ENCODE data around the gene SYT6.
"Not testable (repeated sequence)": the region's sequence is repeated elsewhere in the genome, so short reads cannot be mapped to it uniquely, and the experiment has no call there.

Gene SYT6

GRCh38 chr1:114090738-114091505 lies 62.7 kb downstream of the SYT6 start:
- DNase-seq: no peak

DNA sequence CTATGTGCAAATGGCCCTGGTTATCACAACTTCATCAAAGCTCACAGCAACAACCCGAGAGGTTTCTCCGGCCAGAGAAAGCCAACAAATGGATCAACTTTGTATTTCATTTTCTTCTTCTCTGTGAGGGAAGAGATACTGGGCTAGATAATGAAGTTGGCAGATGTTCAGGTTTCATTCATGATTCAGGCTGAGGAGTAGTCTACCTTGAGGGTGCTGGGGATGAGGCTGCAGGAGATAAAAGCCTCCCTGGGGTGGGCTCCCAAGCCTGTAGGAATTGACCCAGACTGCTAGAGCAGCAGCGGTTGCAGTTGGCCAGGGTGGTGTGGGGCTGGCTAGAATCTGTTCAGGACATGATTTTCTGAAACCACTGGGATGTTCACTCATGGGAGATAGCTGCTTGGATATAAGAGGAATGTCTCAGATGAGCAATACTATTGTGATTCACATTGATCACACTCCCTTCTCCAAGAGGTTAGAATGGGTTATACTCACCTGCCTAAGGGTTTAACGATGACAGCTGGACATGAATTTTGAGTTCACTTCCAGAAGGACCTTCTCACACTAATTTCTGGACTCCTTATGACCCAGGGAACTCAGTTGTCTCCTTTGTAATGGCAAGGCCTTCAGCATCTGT lies 64.0 kb downstream of the SYT6 start:
- no peak for DNase-seq

GRCh38 chr1:114088392-114089299 lies 65.0 kb downstream of the SYT6 start:
- no peak for DNase-seq

- DNase-seq: no peak
These were observed 66.2 kb downstream of the SYT6 start for GRCh38 chr1:114087495-114087894.

GRCh38 chr1:114086601-114087368 lies 66.9 kb downstream of the SYT6 start:
- no peak for DNase-seq

DNA sequence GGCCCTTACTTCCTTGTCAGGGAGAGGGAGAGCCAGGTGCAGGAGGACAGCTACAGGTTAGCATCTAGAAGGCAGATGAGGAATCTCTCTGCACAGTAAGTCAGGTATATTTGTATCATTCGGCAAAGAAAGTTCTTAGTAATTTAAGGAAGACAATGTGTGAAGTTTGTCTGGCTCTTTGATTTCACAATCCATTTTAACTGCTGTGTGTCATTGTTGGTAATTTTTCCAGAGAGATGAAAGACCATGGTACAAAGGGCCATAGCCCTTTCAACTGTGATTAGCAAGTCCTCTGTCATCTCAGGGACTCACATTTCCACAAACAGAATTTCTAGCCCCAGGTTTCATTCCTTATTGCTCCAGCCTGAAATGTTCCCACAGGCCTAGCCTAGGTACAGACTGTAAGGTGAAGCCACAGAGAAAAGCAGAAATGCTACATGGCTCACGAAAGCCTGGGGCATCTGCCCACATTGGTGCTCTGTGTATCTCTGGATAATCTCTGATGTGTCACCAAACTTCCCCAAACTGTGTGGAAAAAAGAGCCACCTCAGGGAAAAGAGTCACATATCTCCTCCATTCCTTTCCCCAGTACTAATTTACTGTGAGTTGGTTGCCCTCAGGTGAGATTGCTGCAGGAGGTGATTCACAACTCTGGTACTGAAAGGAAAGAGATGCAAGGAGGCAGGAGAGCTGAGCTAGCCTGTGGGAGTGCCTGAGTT lies 70.6 kb downstream of the SYT6 start:
- no peak for DNase-seq

DNA sequence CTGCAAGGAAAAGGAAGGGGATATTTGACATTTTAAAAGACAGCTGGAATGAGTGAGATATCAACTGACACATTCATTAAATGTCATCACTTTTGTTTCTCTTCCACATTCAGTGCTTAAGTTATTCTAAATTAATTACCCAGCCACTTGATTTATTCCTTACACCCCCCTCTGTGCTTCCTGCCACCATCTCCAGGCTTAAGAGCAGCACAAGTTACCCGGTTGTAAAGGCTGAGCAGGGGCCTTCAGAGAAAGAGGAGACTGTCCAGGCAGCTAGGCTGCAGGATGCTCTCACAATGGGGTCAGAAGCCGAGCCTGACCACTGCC lies 71.4 kb downstream of the SYT6 start:
- DNase-seq: no peak

GRCh38 chr1:114081437-114082303 lies 72.0 kb downstream of the SYT6 start:
- no peak for DNase-seq

GRCh38 chr1:114080511-114081436 lies 72.9 kb downstream of the SYT6 start:
- no peak for DNase-seq

DNA sequence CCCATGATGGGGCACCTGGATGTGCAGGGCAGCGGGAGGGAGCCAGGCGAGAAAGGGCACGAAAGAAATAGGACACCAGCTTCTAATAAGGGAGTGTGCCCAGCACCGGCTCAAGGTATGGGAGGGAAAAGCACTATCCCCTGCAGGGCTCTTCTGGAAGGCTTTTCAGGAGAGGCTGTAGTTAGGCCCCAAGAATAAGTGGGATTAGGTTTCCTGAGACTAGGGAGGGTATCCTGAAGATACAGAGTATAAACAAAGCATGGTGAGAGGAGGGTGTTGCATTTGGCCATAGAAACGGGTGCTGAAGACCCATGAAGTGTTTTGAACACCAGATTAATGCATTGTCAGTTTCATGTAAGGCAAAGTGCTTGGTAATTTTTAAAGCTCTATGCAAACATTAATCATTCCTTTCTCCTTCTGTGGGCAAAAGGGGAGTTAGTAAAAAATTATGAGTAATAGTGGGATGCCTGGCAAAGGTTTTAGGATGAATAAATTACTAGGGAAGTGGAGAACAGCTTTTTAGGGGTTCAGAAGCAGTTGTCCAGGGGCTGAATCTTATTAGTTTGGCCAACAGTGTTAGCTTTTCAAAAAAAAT lies 74.0 kb downstream of the SYT6 start:
- DNase-seq: no peak

GRCh38 chr1:114078116-114078515 lies 75.6 kb downstream of the SYT6 start:
- no peak for DNase-seq

GRCh38 chr1:114077188-114077587 lies 76.5 kb downstream of the SYT6 start:
- DNase-seq: no peak

GRCh38 chr1:114076308-114076707 lies 77.4 kb downstream of the SYT6 start:
- no peak for DNase-seq

DNA sequence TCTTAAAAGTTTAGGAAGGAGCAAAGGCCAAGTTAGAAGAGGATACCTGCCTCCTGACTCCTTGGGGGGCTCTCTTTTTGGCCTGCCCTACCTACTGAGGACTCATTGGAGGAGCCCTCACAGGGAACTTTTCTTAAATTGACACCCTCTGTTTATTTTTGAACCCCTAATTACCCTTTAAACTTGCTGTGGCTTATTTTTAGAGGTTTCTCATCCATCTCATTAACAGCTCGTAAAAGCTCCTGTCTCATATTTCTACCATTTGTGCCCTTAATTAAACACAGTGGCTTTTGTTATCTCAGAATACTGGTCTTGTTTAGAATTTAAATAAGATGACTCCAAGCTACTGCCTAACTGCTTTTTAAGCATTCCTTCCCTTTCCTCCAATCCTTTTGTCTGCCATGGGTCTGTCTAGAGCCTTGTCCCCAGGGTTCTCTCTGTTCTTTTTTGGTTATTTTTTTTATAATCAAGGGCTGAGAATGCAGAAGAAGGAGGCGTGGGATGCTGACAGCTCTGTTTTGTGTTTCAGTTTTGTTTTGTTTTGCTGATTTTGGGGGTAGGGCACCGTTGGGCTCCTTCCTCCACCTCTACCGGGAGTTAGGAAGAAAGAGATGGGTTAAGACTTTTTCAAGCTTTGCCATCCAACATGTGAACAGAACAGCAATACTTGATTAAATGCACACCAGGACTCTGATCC lies 78.0 kb downstream of the SYT6 start:
- no peak for DNase-seq

DNA sequence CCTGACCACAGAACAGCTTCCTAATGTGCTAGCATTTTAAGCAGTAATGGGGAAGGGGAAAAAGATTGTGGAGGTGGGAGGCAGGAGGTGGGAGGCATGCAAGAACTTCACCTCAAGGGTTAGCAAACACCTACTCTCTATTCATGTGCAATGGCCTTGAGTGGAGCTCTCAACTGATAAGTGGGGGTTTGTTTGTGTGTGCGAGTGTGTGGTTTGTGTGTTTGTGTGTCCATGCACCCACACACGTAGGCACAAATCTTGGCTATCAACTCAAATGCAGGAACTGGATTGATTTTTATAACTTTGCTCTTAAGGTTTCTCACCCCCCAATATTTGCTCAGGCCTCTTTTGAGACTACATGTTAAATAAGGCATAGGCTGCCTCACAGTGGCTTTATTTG lies 78.6 kb downstream of the SYT6 start:
- DNase-seq: no peak

DNA sequence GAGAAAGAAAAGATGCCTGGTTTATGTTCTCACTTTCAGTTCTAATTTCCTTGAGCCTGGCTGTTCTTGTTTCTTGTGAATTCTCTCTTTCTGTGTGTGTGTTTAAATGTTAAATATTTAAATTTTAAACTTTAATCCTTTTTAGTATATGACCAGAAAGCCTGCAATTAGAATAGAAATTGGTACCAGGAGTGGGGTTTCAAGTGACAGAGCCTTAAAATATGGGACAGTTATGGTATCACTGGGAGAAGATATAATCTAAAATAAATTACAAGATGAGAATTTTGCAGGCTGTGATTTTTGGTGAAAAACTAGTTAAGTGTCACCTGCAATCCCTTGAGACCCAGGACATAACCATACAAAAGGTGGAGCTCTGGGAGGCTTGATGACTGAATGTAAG lies 81.4 kb downstream of the SYT6 start:
- no peak for DNase-seq

DNA sequence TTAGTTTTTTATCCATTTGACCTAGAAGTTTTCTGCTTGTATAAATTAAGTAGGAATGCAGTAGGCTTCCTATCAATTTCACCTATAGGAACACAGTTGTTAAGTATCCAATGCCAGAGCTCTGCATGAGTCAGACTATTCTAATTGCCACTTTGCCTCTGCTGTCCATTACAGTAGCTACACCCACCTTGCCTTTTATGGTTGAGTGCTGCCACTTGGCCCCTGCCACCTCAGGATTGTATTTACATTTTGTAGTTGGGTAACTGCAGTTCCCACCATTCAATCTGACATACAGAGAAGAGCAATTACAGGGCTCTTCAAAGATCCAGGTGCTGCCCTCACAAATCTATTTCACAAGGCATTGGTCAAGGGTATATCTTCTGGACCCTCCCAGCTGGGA lies 83.9 kb downstream of the SYT6 start:
- not testable (repeated sequence) for DNase-seq

- not testable (repeated sequence) for DNase-seq
These were observed 85.0 kb downstream of the SYT6 start for GRCh38 chr1:114068684-114069083.

- not testable (repeated sequence) for DNase-seq
These were observed 88.0 kb downstream of the SYT6 start for GRCh38 chr1:114065671-114066070.

Data from SIG-M5 (cell line).